ENCODE data around the gene SLC51B.

SLC51B gene

DNA sequence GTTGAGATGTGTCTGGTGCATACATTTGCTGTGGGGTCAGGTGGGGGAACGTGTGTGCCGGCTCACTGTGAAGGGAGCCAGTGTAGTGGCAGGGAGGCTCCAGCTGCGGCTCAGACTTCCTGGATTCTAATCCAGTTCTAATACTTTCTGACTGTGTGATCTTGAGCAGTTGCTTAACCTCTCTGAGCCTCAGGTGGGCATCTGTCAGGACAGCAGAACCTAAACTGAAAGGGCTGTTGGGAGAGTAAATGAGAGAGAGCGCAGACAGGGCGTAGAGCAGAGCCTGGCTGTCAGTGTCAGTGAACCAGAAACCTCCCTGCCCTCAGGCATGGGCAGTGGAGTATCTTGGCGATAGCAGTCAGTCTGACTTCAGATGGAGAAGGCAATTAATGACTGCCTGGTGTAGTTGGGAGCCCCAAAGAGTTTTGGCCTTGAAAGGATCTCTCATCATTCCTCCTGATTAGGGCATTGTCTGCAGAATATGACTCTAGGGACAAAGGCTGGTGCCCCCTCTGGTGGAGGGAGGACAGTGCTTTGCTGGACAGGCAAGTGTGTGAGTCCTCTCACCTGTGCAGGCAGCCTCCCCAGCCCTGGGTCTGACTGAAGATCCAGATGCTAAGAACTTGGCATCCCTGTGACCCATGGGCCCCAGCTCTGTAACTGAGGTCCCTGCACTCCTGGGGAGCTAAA, 40.9 kb downstream of the SLC51B start:
- TF ChIP-seq, protein P1, sequence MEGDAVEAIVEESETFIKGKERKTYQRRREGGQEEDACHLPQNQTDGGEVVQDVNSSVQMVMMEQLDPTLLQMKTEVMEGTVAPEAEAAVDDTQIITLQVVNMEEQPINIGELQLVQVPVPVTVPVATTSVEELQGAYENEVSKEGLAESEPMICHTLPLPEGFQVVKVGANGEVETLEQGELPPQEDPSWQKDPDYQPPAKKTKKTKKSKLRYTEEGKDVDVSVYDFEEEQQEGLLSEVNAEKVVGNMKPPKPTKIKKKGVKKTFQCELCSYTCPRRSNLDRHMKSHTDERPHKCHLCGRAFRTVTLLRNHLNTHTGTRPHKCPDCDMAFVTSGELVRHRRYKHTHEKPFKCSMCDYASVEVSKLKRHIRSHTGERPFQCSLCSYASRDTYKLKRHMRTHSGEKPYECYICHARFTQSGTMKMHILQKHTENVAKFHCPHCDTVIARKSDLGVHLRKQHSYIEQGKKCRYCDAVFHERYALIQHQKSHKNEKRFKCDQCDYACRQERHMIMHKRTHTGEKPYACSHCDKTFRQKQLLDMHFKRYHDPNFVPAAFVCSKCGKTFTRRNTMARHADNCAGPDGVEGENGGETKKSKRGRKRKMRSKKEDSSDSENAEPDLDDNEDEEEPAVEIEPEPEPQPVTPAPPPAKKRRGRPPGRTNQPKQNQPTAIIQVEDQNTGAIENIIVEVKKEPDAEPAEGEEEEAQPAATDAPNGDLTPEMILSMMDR (IDR thresholded peaks at IDR 0.05; ENCODE audit: control insufficient read depth, extremely low read depth, insufficient read depth): peak; percentile 51
- H3K4me3 ChIP-seq (ENCODE audit: low read depth, low read length): no peak overlapping the region
- DNase-seq (ENCODE audit: low read depth): peak; percentile 3

DNA sequence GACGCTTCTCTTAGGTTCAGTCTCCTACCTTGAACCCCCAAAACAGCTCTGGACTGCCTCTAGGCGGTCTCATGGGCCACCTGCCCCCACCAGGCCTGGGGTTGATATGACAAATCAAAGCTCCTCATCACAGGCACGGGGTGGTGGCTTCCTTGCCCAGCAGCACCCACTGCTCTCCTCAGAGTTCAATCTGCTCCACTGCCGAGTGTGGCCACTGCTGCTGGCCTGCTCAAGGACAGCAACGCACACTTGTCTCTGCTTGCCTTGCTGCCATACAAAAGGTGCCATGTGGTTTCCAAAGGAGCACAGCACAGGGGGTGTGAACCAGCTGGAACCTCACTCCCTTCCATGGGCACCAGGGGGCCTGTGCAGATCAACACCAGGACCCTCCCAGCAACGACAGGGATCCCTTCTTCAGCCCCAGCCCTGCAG, 41.5 kb downstream of the SLC51B start:
- H3K4me3 ChIP-seq (ENCODE audit: low read depth, low read length): no peak overlapping the region
- DNase-seq (ENCODE audit: low read depth): no peak
- TF ChIP-seq, protein P1 (IDR thresholded peaks at IDR 0.05; ENCODE audit: control insufficient read depth, extremely low read depth, insufficient read depth): no peak

GRCh38 chr15:65087411-65087810, 42.2 kb downstream of the SLC51B start:
- no peak overlapping the region for H3K4me3 ChIP-seq (ENCODE audit: low read depth, low read length)
- peak; percentile 74 for DNase-seq (ENCODE audit: low read depth)
- TF ChIP-seq, protein P1 (IDR thresholded peaks at IDR 0.05; ENCODE audit: control insufficient read depth, extremely low read depth, insufficient read depth): no peak

- H3K4me3 ChIP-seq (ENCODE audit: low read depth, low read length): no peak overlapping the region
- DNase-seq (ENCODE audit: low read depth): peak; percentile 14
- TF ChIP-seq, protein P1 (IDR thresholded peaks at IDR 0.05; ENCODE audit: control insufficient read depth, extremely low read depth, insufficient read depth): no peak
Measured at GRCh38 chr15:65087873-65088642, 42.9 kb downstream of the SLC51B start.

DNA sequence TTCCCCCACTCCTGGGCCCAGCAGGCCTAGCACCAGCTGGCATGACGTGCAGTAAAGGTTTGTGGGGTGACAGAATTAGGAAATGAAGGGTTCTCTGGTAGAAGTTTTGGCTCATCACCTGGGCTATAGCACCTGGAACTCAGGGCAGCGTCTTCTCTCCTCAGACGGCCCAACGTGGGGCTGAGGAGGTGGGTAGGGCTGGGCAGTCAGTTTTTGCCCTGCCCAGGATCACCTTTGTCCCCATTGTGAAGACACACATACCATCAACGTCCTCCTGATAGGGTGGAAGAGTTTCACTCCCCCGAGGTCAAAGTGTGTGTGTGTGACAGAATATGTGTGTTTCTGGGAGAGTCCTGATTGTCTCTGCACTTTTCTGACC, 43.4 kb downstream of the SLC51B start:
- TF ChIP-seq, protein P1 (IDR thresholded peaks at IDR 0.05; ENCODE audit: control insufficient read depth, extremely low read depth, insufficient read depth): no peak
- no peak overlapping the region for H3K4me3 ChIP-seq (ENCODE audit: low read depth, low read length)
- DNase-seq (ENCODE audit: low read depth): no peak

GRCh38 chr15:65089206-65089824, 44.1 kb downstream of the SLC51B start:
- TF ChIP-seq, protein P1 (IDR thresholded peaks at IDR 0.05; ENCODE audit: control insufficient read depth, extremely low read depth, insufficient read depth): no peak
- no peak overlapping the region for H3K4me3 ChIP-seq (ENCODE audit: low read depth, low read length)
- no peak for DNase-seq (ENCODE audit: low read depth)
